Esophagus (tissue), 2 donors: ENCODE data around the gene THADA. TPM values are rescaled to one million over a fixed set of nuclear protein-coding genes. Genes with fewer than 3 reads are reported as not detected.

Experiments used
- H3K27ac ChIP-seq, 2 donors: one replicate each; pipeline ENCODE4 v1.5.1; 2013; ENCODE audit warnings: low read depth in 2 of 2, mild to moderate bottlenecking in 2 of 2, inconsistent platforms in 1 of 2, low read length in 1 of 2, moderate library complexity in 1 of 2
- H3K27me3 ChIP-seq, 2 donors: one replicate each; pipeline ENCODE4 v1.6.1; 2013; ENCODE audit warnings: low read length in 2 of 2, control low read depth in 1 of 2, mild to moderate bottlenecking in 1 of 2; ENCODE audit not compliant: insufficient read depth in 2 of 2, control insufficient read depth in 1 of 2
- H3K36me3 ChIP-seq, 2 donors: one replicate each; pipeline ENCODE4 v1.6.1; 2013; ENCODE audit warnings: low read length in 1 of 2; ENCODE audit not compliant: control insufficient read depth in 2 of 2, insufficient read depth in 2 of 2
- H3K4me1 ChIP-seq, 2 donors: one replicate each; pipeline ENCODE4 v1.6.1; 2013; ENCODE audit warnings: low read length in 1 of 2; ENCODE audit not compliant: control insufficient read depth in 2 of 2, insufficient read depth in 2 of 2
- H3K4me3 ChIP-seq, 2 donors: one replicate each; pipeline ENCODE4 v1.5.1; 2013; ENCODE audit warnings: low read length in 2 of 2, mild to moderate bottlenecking in 2 of 2, low read depth in 1 of 2, moderate library complexity in 1 of 2
- H3K9me3 ChIP-seq, 2 donors: one replicate each; pipeline ENCODE4 v1.6.1; 2013; ENCODE audit warnings: mild to moderate bottlenecking in 2 of 2, low read depth in 1 of 2, low read length in 1 of 2, moderate library complexity in 1 of 2; ENCODE audit not compliant: control insufficient read depth in 2 of 2, insufficient read depth in 1 of 2
- WGBS, 2 donors: extraction: QIAGEN DNeasy Blood & Tissue Kit; methylation state at CpG; one replicate each; pipeline ENCODE4 v1.1.7; 2013; 5-methylcytosine and 5-hydroxymethylcytosine counted together
- polyA plus RNA-seq, 2 donors: library from polyadenylated mRNA; stranded (reverse); fragments of 200-250 nt; gene quantifications; one replicate each; pipeline ENCODE4 v1.2.3, GENCODE V29; 2013
- donor health status: healthy with polysubstance abuse.
- donor health status: Bipolar disorder and iron deficiency.

THADA gene
- polyA plus RNA-seq, 2 donors, result 8.3 to 13.2 TPM

- no peaks in the 10 kb centered on the region for H3K4me1 ChIP-seq
- WGBS, 2 donors, result 62 to 74% methylated on average over 3 of the region's 3 CpGs
- no peaks in the 10 kb centered on the region for H3K27me3 ChIP-seq
- H3K27ac ChIP-seq, result no peak overlapping the region
- H3K4me3 ChIP-seq, result no peak overlapping the region
- no peaks in the 10 kb centered on the region for H3K9me3 ChIP-seq
- peaks cover 4 to 16% of the 10 kb centered on the region in 2 donors for H3K36me3 ChIP-seq
These were observed 25.9 kb downstream of the THADA start for GRCh38 chr2:43569921-43570320.

GRCh38 chr2:43568228-43568627, 27.6 kb downstream of the THADA start:
- Histone ChIP-seq H3K27ac (no peak overlapping the region), H3K36me3 (peaks cover 4 to 12% of the 10 kb centered on the region in 2 donors), H3K4me3 (no peak overlapping the region), H3K9me3 (no peaks in the 10 kb centered on the region), H3K27me3 (no peaks in the 10 kb centered on the region), H3K4me1 (no peaks in the 10 kb centered on the region)
- 70 to 85% methylated on average over 1 of the region's 1 CpG for WGBS, 2 donors

GRCh38 chr2:43566461-43566729, 29.4 kb downstream of the THADA start:
- Histone ChIP-seq H3K36me3 (peaks cover 2 to 6% of the 10 kb centered on the region in 2 donors), H3K27ac (no peak overlapping the region), H3K4me3 (no peak overlapping the region), H3K27me3 (no peaks in the 10 kb centered on the region), H3K4me1 (no peaks in the 10 kb centered on the region), H3K9me3 (no peaks in the 10 kb centered on the region)

- 93 to 94% methylated on average over 2 of the region's 2 CpGs for whole genome bisulfite sequencing, 2 donors
- Histone ChIP-seq H3K4me3 (no peak overlapping the region), H3K4me1 (no peaks in the 10 kb centered on the region), H3K27me3 (no peaks in the 10 kb centered on the region), H3K36me3 (peaks cover 0 to 4% of the 10 kb centered on the region in 2 donors), H3K9me3 (no peaks in the 10 kb centered on the region), H3K27ac (no peak overlapping the region)
These were observed 32.2 kb downstream of the THADA start for GRCh38 chr2:43563679-43564078.

GRCh38 chr2:43560231-43560547, 35.6 kb downstream of the THADA start:
- Histone ChIP-seq H3K27me3 (no peaks in the 10 kb centered on the region), H3K9me3 (no peaks in the 10 kb centered on the region), H3K4me3 (no peak overlapping the region), H3K36me3 (peaks cover 2 to 10% of the 10 kb centered on the region in 2 donors), H3K4me1 (no peaks in the 10 kb centered on the region), H3K27ac (no peak overlapping the region)
- WGBS, 2 donors, result 63 to 74% methylated on average over 2 of the region's 2 CpGs

- WGBS, 2 donors, result 80 to 84% methylated on average over 4 of the region's 4 CpGs
- Histone ChIP-seq H3K4me3 (no peak overlapping the region), H3K4me1 (no peaks in the 10 kb centered on the region), H3K9me3 (no peaks in the 10 kb centered on the region), H3K27me3 (no peaks in the 10 kb centered on the region), H3K36me3 (peaks cover 2 to 10% of the 10 kb centered on the region in 2 donors), H3K27ac (no peak overlapping the region)
These were observed 36.2 kb downstream of the THADA start for GRCh38 chr2:43559391-43560230.

GRCh38 chr2:43557196-43557595, 38.6 kb downstream of the THADA start:
- WGBS, 2 donors, result 92 to 100% methylated on average over 1 of the region's 1 CpG
- Histone ChIP-seq H3K4me1 (no peaks in the 10 kb centered on the region), H3K27ac (no peak overlapping the region), H3K27me3 (no peaks in the 10 kb centered on the region), H3K4me3 (no peak overlapping the region), H3K9me3 (no peaks in the 10 kb centered on the region), H3K36me3 (peaks cover 2 to 10% of the 10 kb centered on the region in 2 donors)

GRCh38 chr2:43556256-43556655, 39.6 kb downstream of the THADA start:
- Histone ChIP-seq H3K4me1 (no peaks in the 10 kb centered on the region), H3K36me3 (peaks cover 5 to 10% of the 10 kb centered on the region in 2 donors), H3K9me3 (no peaks in the 10 kb centered on the region), H3K27ac (no peak overlapping the region), H3K27me3 (no peaks in the 10 kb centered on the region), H3K4me3 (no peak overlapping the region)
- 91% methylated on average over 5 of the region's 5 CpGs for WGBS, 2 donors

GRCh38 chr2:43553341-43553855, 42.4 kb downstream of the THADA start:
- Histone ChIP-seq H3K4me1 (no peaks in the 10 kb centered on the region), H3K36me3 (peaks cover 5 to 6% of the 10 kb centered on the region in 2 donors), H3K9me3 (no peaks in the 10 kb centered on the region), H3K4me3 (no peak overlapping the region), H3K27ac (no peak overlapping the region), H3K27me3 (no peaks in the 10 kb centered on the region)
- 80 to 83% methylated on average over 3 of the region's 3 CpGs for WGBS, 2 donors

GRCh38 chr2:43551990-43552389, 43.8 kb downstream of the THADA start:
- Histone ChIP-seq H3K27me3 (no peaks in the 10 kb centered on the region), H3K36me3 (peaks cover 5% of the 10 kb centered on the region in 2 donors), H3K9me3 (no peaks in the 10 kb centered on the region), H3K4me1 (no peaks in the 10 kb centered on the region), H3K27ac (no peak overlapping the region), H3K4me3 (no peak overlapping the region)
- WGBS, 2 donors, result 93 to 94% methylated on average over 2 of the region's 2 CpGs
